SK-N-SH treated with all-trans-retinoic acid at 6 μM for 48 hours (cell line): Measurements from ENCODE around the gene KCNMA1.

Source experiments
- ATAC-seq: fragments of 200-7000 bp; cut with Tn5 transposase; 3 replicates; pipeline ENCODE4 v1.9.1; 2020; ENCODE audit warnings: mild to moderate bottlenecking, moderate library complexity
- ARNTL ChIP-seq: fragments of 450-650 bp; formaldehyde crosslinking; IDR thresholded peaks from 2 replicates; pipeline ENCODE4 v1.5.0; 2020; ENCODE audit warnings: low read depth, mild to moderate bottlenecking, moderate library complexity, borderline replicate concordance
- BACH2 ChIP-seq: fragments of 250-450 bp; sonication (Bioruptor Pico); IDR thresholded peaks from 2 replicates; pipeline ENCODE4 v1.9.0; 2021; ENCODE audit warnings: mild to moderate bottlenecking, borderline replicate concordance
- CREB5 ChIP-seq: fragments of 250-450 bp; sonication (Bioruptor Pico); IDR thresholded peaks from 2 replicates; pipeline ENCODE4 v1.5.1; 2020; ENCODE audit warnings: low read depth, mild to moderate bottlenecking, moderate library complexity
- CSDC2 ChIP-seq: fragments of 250-450 bp; sonication (Bioruptor Pico); IDR thresholded peaks from 2 replicates; pipeline ENCODE4 v1.5.0; 2020; ENCODE audit warnings: mild to moderate bottlenecking, moderate library complexity
- CSRNP3 ChIP-seq: fragments of 250-450 bp; sonication (Bioruptor Pico); IDR thresholded peaks from 2 replicates; pipeline ENCODE4 v1.5.1; 2021; ENCODE audit warnings: mild to moderate bottlenecking, moderate library complexity
- ESRRG ChIP-seq: fragments of 250-450 bp; sonication (Bioruptor Pico); IDR thresholded peaks from 2 replicates; pipeline ENCODE4 v1.6.1; 2021; ENCODE audit warnings: mild to moderate bottlenecking
- GLIS3 ChIP-seq: fragments of 250-450 bp; sonication (Bioruptor Pico); IDR thresholded peaks from 2 replicates; pipeline ENCODE4 v1.5.0; 2020; ENCODE audit warnings: mild to moderate bottlenecking, moderate library complexity
- ISL1 ChIP-seq: fragments of 250-450 bp; sonication (Bioruptor Pico); IDR thresholded peaks from 2 replicates; pipeline ENCODE4 v2.1.2; 2022; ENCODE audit warnings: mild to moderate bottlenecking, moderate library complexity
- OSR1 ChIP-seq: fragments of 250-450 bp; sonication (Bioruptor Pico); IDR thresholded peaks from 2 replicates; pipeline ENCODE4 v1.8.0; 2022; ENCODE audit warnings: moderate library complexity, mild to moderate bottlenecking, inconsistent platforms
- PATZ1 ChIP-seq: fragments of 250-450 bp; sonication (Bioruptor Pico); IDR thresholded peaks from 2 replicates; pipeline ENCODE4 v1.8.0; 2020; ENCODE audit warnings: mild to moderate bottlenecking, moderate library complexity, borderline replicate concordance
- PPARA ChIP-seq: fragments of 250-450 bp; sonication (Bioruptor Pico); IDR thresholded peaks from 2 replicates; pipeline ENCODE4 v1.5.0; 2020; ENCODE audit warnings: mild to moderate bottlenecking, borderline replicate concordance
- SNAI2 ChIP-seq: fragments of 250-450 bp; sonication (Bioruptor Pico); IDR thresholded peaks from 2 replicates; pipeline ENCODE4 v1.5.0; 2020; ENCODE audit warnings: mild to moderate bottlenecking, moderate library complexity
- TCF4 ChIP-seq: fragments of 250-450 bp; sonication (Bioruptor Pico); IDR thresholded peaks from 2 replicates; pipeline ENCODE4 v1.8.0; 2021; ENCODE audit warnings: mild to moderate bottlenecking, moderate library complexity, borderline replicate concordance
- TOX ChIP-seq: fragments of 250-450 bp; sonication (Bioruptor Pico); IDR thresholded peaks from 2 replicates; pipeline ENCODE4 v1.8.0; 2021; ENCODE audit warnings: mild to moderate bottlenecking, moderate library complexity, borderline replicate concordance
- TSHZ2 ChIP-seq: fragments of 250-450 bp; sonication (Bioruptor Pico); IDR thresholded peaks from 2 replicates; pipeline ENCODE4 v1.5.0; 2020; ENCODE audit warnings: mild to moderate bottlenecking, moderate library complexity
- ZC3H10 ChIP-seq: fragments of 250-450 bp; sonication (Bioruptor Pico); IDR thresholded peaks from 2 replicates; pipeline ENCODE4 v1.5.1; 2021; ENCODE audit warnings: mild to moderate bottlenecking, moderate library complexity
- ZFP3 ChIP-seq: fragments of 250-450 bp; sonication (Bioruptor Pico); IDR thresholded peaks from 2 replicates; pipeline ENCODE4 v1.5.0; 2020; ENCODE audit warnings: mild to moderate bottlenecking, moderate library complexity
- ZFP30 ChIP-seq: fragments of 450-650 bp; formaldehyde crosslinking; IDR thresholded peaks from 2 replicates; pipeline ENCODE4 v1.5.0; 2022; ENCODE audit warnings: mild to moderate bottlenecking, moderate library complexity
- ZNF8 ChIP-seq: fragments of 450-650 bp; formaldehyde crosslinking; IDR thresholded peaks from 2 replicates; pipeline ENCODE4 v1.5.0; 2020; ENCODE audit warnings: mild to moderate bottlenecking, moderate library complexity

KCNMA1 gene

GRCh38 chr10:77527839-77528238 lies 109.8 kb downstream of the KCNMA1 start:
- ATAC-seq, result no peak
- no peak for TF ChIP-seq TOX

- ATAC-seq, result no peak
Measured at GRCh38 chr10:77526868-77527617, 110.6 kb downstream of the KCNMA1 start.

GRCh38 chr10:77524281-77524711 lies 113.3 kb downstream of the KCNMA1 start:
- peak; percentile 46 for TF ChIP-seq ISL1
- TF ChIP-seq ZNF8 (CRISPR knock-in tag), result no peak
- ATAC-seq, result peak; percentile 87

More at GRCh38 chr10:77526868-77527617, 110.6 kb downstream of the KCNMA1 start:
- TF ChIP-seq ZFP3 (CRISPR knock-in tag) (no peak), ISL1 (no peak), ZNF8 (CRISPR knock-in tag) (no peak), OSR1 (CRISPR knock-in tag) (no peak), GLIS3 (no peak), CSRNP3 (CRISPR knock-in tag) (no peak), CSDC2 (no peak), ARNTL (CRISPR knock-in tag) (no peak), TOX (no peak), PPARA (CRISPR knock-in tag) (no peak), TCF4 (CRISPR knock-in tag) (no peak)

- TF ChIP-seq ZFP30, result no peak
- TF ChIP-seq BACH2 (CRISPR knock-in tag), result no peak
- TF ChIP-seq ESRRG (CRISPR knock-in tag), result no peak
- TF ChIP-seq OSR1 (CRISPR knock-in tag), result no peak
- TF ChIP-seq ZC3H10 (CRISPR knock-in tag), result no peak
- TF ChIP-seq CREB5 (CRISPR knock-in tag), result no peak
- no peak for TF ChIP-seq PATZ1 (CRISPR knock-in tag)
- no peak for TF ChIP-seq TOX
- no peak for TF ChIP-seq PPARA (CRISPR knock-in tag)
- ATAC-seq, result no peak
Measured at GRCh38 chr10:77522268-77522809, 115.3 kb downstream of the KCNMA1 start.

GRCh38 chr10:77520995-77521394 lies 116.6 kb downstream of the KCNMA1 start:
- ATAC-seq, result no peak
- TF ChIP-seq TSHZ2 (no peak), SNAI2 (CRISPR knock-in tag) (no peak), TCF4 (CRISPR knock-in tag) (no peak)
